ENCODE results near the gene MN1.

MN1 gene

DNA sequence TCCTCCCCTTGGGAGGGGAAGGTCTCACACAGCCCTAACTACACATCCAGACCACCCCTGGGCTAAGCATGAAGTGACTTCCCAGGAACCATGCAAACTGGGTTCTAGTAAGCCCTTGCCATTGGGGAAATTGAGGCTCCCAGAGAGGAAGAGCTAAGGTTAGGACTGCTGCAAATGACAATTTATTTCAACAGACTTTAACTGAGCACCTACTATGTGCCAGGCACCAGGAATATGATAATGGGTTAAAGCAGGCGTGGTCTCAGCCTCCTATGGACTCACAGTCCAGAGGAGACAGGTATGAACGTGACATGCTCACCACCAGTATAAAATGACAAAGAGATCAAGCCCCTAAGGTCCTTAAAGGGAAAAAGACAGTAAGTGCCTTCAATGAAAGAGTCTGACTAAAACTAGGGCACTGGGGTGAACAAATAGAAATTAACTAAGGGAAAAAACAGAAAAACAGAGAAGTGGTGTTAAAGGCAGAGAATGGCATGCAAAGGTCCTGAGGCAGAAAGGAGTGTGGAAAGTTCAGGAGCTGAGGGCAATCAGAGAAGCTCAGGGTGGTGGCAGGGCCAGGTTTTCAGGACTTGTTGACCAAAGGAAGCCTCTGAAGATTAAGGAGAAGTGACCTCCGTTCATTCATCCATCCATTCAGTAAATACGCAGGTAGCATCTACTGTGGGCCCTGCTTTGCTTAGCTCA is 14.4 kb upstream of the MN1 start:
- no peak overlapping the region for H3K4me3 ChIP-seq (ENCODE audit: low read length)
- no peaks in the 10 kb centered on the region for H3K36me3 ChIP-seq (ENCODE audit: control insufficient read depth, low read length)
- no peaks in the 10 kb centered on the region for H4K20me1 ChIP-seq (ENCODE audit: control insufficient read depth, insufficient read depth, low read depth, low read length)
- H3K9me2 ChIP-seq (replicated peaks; ENCODE audit: control insufficient read depth, low read length): no peaks in the 10 kb centered on the region
- H3F3A ChIP-seq (ENCODE audit: control insufficient read depth, insufficient read depth): no peaks in the 10 kb centered on the region
- H3K4me1 ChIP-seq (ENCODE audit: control insufficient read depth, low read length): no peaks in the 10 kb centered on the region
- H3K79me2 ChIP-seq (ENCODE audit: control insufficient read depth, low read length): no peaks in the 10 kb centered on the region
- TF ChIP-seq EZH2phosphoT487 (IDR thresholded peaks at IDR 0.05; ENCODE audit: borderline replicate concordance, low read length): no peak
- TF ChIP-seq, protein P1, sequence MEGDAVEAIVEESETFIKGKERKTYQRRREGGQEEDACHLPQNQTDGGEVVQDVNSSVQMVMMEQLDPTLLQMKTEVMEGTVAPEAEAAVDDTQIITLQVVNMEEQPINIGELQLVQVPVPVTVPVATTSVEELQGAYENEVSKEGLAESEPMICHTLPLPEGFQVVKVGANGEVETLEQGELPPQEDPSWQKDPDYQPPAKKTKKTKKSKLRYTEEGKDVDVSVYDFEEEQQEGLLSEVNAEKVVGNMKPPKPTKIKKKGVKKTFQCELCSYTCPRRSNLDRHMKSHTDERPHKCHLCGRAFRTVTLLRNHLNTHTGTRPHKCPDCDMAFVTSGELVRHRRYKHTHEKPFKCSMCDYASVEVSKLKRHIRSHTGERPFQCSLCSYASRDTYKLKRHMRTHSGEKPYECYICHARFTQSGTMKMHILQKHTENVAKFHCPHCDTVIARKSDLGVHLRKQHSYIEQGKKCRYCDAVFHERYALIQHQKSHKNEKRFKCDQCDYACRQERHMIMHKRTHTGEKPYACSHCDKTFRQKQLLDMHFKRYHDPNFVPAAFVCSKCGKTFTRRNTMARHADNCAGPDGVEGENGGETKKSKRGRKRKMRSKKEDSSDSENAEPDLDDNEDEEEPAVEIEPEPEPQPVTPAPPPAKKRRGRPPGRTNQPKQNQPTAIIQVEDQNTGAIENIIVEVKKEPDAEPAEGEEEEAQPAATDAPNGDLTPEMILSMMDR (IDR thresholded peaks at IDR 0.05; ENCODE audit: low read depth, low read length, poor library complexity, severe bottlenecking): no peak
- H3K27ac ChIP-seq (ENCODE audit: low read depth, low read length): no peak overlapping the region
- H3K9me3 ChIP-seq (ENCODE audit: control insufficient read depth, insufficient read depth, low read length): no peaks in the 10 kb centered on the region
- H3K4me2 ChIP-seq (ENCODE audit: low read length): no peak overlapping the region
- H3K27me3 ChIP-seq (ENCODE audit: control insufficient read depth, low read length): no peaks in the 10 kb centered on the region

DNA sequence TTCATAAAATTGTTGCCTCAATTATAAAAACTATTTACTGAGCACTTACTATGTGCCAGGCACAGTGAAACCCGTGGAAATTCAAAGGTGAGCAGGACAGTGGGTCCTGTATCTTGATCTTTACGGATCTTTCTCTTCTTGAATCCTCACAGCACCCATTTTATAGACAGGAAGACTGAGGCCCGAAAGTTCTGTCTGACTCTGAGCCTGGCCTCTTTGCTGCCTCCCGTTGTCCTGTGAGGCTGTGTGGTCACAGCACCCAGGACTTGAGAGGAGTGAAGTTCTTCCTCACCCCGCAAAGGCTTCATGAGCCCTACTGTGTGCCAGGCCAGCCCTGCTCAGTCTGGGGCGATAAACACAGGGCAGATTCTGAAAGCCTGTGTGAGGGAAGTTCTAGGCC is 13.4 kb upstream of the MN1 start:
- TF ChIP-seq EZH2phosphoT487 (IDR thresholded peaks at IDR 0.05; ENCODE audit: borderline replicate concordance, low read length): no peak
- TF ChIP-seq, protein P1 (IDR thresholded peaks at IDR 0.05; ENCODE audit: low read depth, low read length, poor library complexity, severe bottlenecking): no peak
- Histone ChIP-seq H3F3A (ENCODE audit: control insufficient read depth, insufficient read depth) (no peaks in the 10 kb centered on the region), H4K20me1 (ENCODE audit: control insufficient read depth, insufficient read depth, low read depth, low read length) (no peaks in the 10 kb centered on the region)

GRCh38 chr22:27811778-27812177 is 10.2 kb upstream of the MN1 start:
- H3K79me2 ChIP-seq (ENCODE audit: control insufficient read depth, low read length): no peaks in the 10 kb centered on the region

More for the DNA sequence above, 13.4 kb upstream of the MN1 start:
- no peaks in the 10 kb centered on the region for H3K4me1 ChIP-seq (ENCODE audit: control insufficient read depth, low read length)
- no peaks in the 10 kb centered on the region for H3K36me3 ChIP-seq (ENCODE audit: control insufficient read depth, low read length)
- no peaks in the 10 kb centered on the region for H3K27me3 ChIP-seq (ENCODE audit: control insufficient read depth, low read length)
- H3K4me2 ChIP-seq (ENCODE audit: low read length): no peak overlapping the region
- H3K27ac ChIP-seq (ENCODE audit: low read depth, low read length): no peak overlapping the region
- no peak overlapping the region for H3K4me3 ChIP-seq (ENCODE audit: low read length)
- H3K9me2 ChIP-seq (replicated peaks; ENCODE audit: control insufficient read depth, low read length): no peaks in the 10 kb centered on the region
- no peaks in the 10 kb centered on the region for H3K9me3 ChIP-seq (ENCODE audit: control insufficient read depth, insufficient read depth, low read length)
- no peaks in the 10 kb centered on the region for H3K79me2 ChIP-seq (ENCODE audit: control insufficient read depth, low read length)

More at GRCh38 chr22:27811778-27812177, 10.2 kb upstream of the MN1 start:
- Histone ChIP-seq H3K36me3 (ENCODE audit: control insufficient read depth, low read length) (no peaks in the 10 kb centered on the region), H3K27ac (ENCODE audit: low read depth, low read length) (no peak overlapping the region), H3K4me1 (ENCODE audit: control insufficient read depth, low read length) (no peaks in the 10 kb centered on the region), H3F3A (ENCODE audit: control insufficient read depth, insufficient read depth) (no peaks in the 10 kb centered on the region), H3K9me2 (replicated peaks; ENCODE audit: control insufficient read depth, low read length) (no peaks in the 10 kb centered on the region), H3K4me3 (ENCODE audit: low read length) (no peak overlapping the region), H4K20me1 (ENCODE audit: control insufficient read depth, insufficient read depth, low read depth, low read length) (no peaks in the 10 kb centered on the region), H3K9me3 (ENCODE audit: control insufficient read depth, insufficient read depth, low read length) (no peaks in the 10 kb centered on the region), H3K4me2 (ENCODE audit: low read length) (no peak overlapping the region), H3K27me3 (ENCODE audit: control insufficient read depth, low read length) (no peaks in the 10 kb centered on the region)
- TF ChIP-seq, protein P1 (IDR thresholded peaks at IDR 0.05; ENCODE audit: low read depth, low read length, poor library complexity, severe bottlenecking): no peak
- no peak for TF ChIP-seq EZH2phosphoT487 (IDR thresholded peaks at IDR 0.05; ENCODE audit: borderline replicate concordance, low read length)

Measured in DOHH2 (cell line).